Testis (tissue), 2 donors: ENCODE measurements around the gene LPP.

ENCODE experiments used
- CTCF ChIP-seq, 3 experiments: fragments of 450-650 bp in 2 of 3; fragments of 200-600 bp in 1 of 3; sonication (generic) in 1 of 3; IDR thresholded peaks; one replicate each; pipeline ENCODE4 v1.5.1; 2016 to 2019; ENCODE audit warnings: antibody characterized with exemption in 3 of 3, mild to moderate bottlenecking in 2 of 3, moderate library complexity in 1 of 3
- POLR2A ChIP-seq: fragments of 450-650 bp; IDR thresholded peaks from one replicate; pipeline ENCODE4 v1.6.1; 2017; ENCODE audit warnings: antibody characterized with exemption, mild to moderate bottlenecking, moderate library complexity

- TF ChIP-seq CTCF (IDR thresholded peaks at IDR 0.05) (no peak), POLR2A (no peak)
Measured at GRCh38 chr3:188832146-188832545, 678.2 kb downstream of the LPP start.
